ENCODE measurements around the gene MYT1.
A peak's percentile ranks its signal among the peaks of the same experiment; 100 is the strongest.

The MYT1 gene

GRCh38 chr20:64191002-64191401 is 26.8 kb downstream of the MYT1 start:
- H3K4me2 ChIP-seq (ENCODE audit: insufficient read depth, low read length, poor library complexity, severe bottlenecking): no peak overlapping the region
- no peak overlapping the region for H3K14ac ChIP-seq (ENCODE audit: low read length)
- no peak for DNase-seq (ENCODE audit: low spot score)
- H2AFZ ChIP-seq (ENCODE audit: low read length): no peak overlapping the region
- H3K4me1 ChIP-seq (ENCODE audit: control insufficient read depth in 2 of 2, insufficient read depth in 1 of 2, low read depth in 1 of 2, low read length in 2 of 2): peaks cover 18% of the 10 kb centered on the region in 2 donors
- no peaks in the 10 kb centered on the region for H3K79me1 ChIP-seq (ENCODE audit: low read depth, low read length)
- no peak overlapping the region for H2BK12ac ChIP-seq (ENCODE audit: low read length)
- H2AK5ac ChIP-seq (ENCODE audit: low read depth, low read length): no peak overlapping the region
- no peak overlapping the region for H4K91ac ChIP-seq (ENCODE audit: low read depth, low read length, poor library complexity)
- H3K36me3 ChIP-seq (replicated peaks in 1 of 2; ENCODE audit: control insufficient read depth in 2 of 2, insufficient read depth in 2 of 2, low read length in 2 of 2): no peaks in the 10 kb centered on the region
- H2BK15ac ChIP-seq (ENCODE audit: low read length): no peak overlapping the region
- H4K8ac ChIP-seq (ENCODE audit: low read depth, low read length): no peak overlapping the region
- H3K4ac ChIP-seq (ENCODE audit: low read length): no peak overlapping the region
- H2BK5ac ChIP-seq (ENCODE audit: low read length): no peak overlapping the region
- peaks cover 0 to 3% (median 0%) of the 10 kb centered on the region in 3 experiments for H3K27me3 ChIP-seq (ENCODE audit: control insufficient read depth in 3 of 3, insufficient read depth in 3 of 3, low read depth in 1 of 3, low read length in 3 of 3)
- H3K9ac ChIP-seq (ENCODE audit: low read depth, low read length, poor library complexity): no peak overlapping the region
- H3K23ac ChIP-seq (ENCODE audit: low read depth, low read length, poor library complexity): no peak overlapping the region
- H3K27ac ChIP-seq (replicated peaks; ENCODE audit: low read length): no peak overlapping the region
- no peak overlapping the region for H3K18ac ChIP-seq (ENCODE audit: low read length)
- peaks cover 0 to 2% of the 10 kb centered on the region in 2 donors for H3K9me3 ChIP-seq (replicated peaks in 1 of 2; ENCODE audit: control insufficient read depth in 2 of 2, insufficient read depth in 1 of 2, low read depth in 1 of 2, low read length in 2 of 2)
- no peak overlapping the region for H3K4me3 ChIP-seq (ENCODE audit: low read length in 2 of 2)
- WGBS, 2 donors (ENCODE audit: extremely low coverage in 2 of 2, insufficient read length in 2 of 2, insufficient replicate concordance in 1 of 2): no CpG with 5 or more reads among the region's 4 CpGs
- no peak overlapping the region for H2BK120ac ChIP-seq (ENCODE audit: low read depth, low read length)

GRCh38 chr20:64192406-64192805 is 28.2 kb downstream of the MYT1 start:
- H3K36me3 ChIP-seq (replicated peaks in 1 of 2; ENCODE audit: control insufficient read depth in 2 of 2, insufficient read depth in 2 of 2, low read length in 2 of 2): no peaks in the 10 kb centered on the region
- no peak overlapping the region for H3K27ac ChIP-seq (replicated peaks; ENCODE audit: low read length)
- no peak overlapping the region for H3K18ac ChIP-seq (ENCODE audit: low read length)
- no peak overlapping the region for H3K4me3 ChIP-seq (ENCODE audit: low read length in 2 of 2)
- no peak overlapping the region for H3K23ac ChIP-seq (ENCODE audit: low read depth, low read length, poor library complexity)
- H3K4me2 ChIP-seq (ENCODE audit: insufficient read depth, low read length, poor library complexity, severe bottlenecking): no peak overlapping the region
- H2AFZ ChIP-seq (ENCODE audit: low read length): no peak overlapping the region
- H4K8ac ChIP-seq (ENCODE audit: low read depth, low read length): no peak overlapping the region
- no peak overlapping the region for H3K9ac ChIP-seq (ENCODE audit: low read depth, low read length, poor library complexity)
- no peak overlapping the region for H2AK5ac ChIP-seq (ENCODE audit: low read depth, low read length)
- H2BK120ac ChIP-seq (ENCODE audit: low read depth, low read length): no peak overlapping the region
- H3K4me1 ChIP-seq (ENCODE audit: control insufficient read depth in 2 of 2, insufficient read depth in 1 of 2, low read depth in 1 of 2, low read length in 2 of 2): peaks cover 18% of the 10 kb centered on the region in 2 donors
- no peak overlapping the region for H2BK5ac ChIP-seq (ENCODE audit: low read length)
- no peak overlapping the region for H2BK15ac ChIP-seq (ENCODE audit: low read length)
- H3K79me1 ChIP-seq (ENCODE audit: low read depth, low read length): no peaks in the 10 kb centered on the region
- no peak overlapping the region for H3K4ac ChIP-seq (ENCODE audit: low read length)
- no peak overlapping the region for H3K14ac ChIP-seq (ENCODE audit: low read length)
- H3K9me3 ChIP-seq (replicated peaks in 1 of 2; ENCODE audit: control insufficient read depth in 2 of 2, insufficient read depth in 1 of 2, low read depth in 1 of 2, low read length in 2 of 2): no peaks in the 10 kb centered on the region
- H3K27me3 ChIP-seq (ENCODE audit: control insufficient read depth in 3 of 3, insufficient read depth in 3 of 3, low read depth in 1 of 3, low read length in 3 of 3): peaks cover 0 to 16% (median 0%) of the 10 kb centered on the region in 3 experiments
- H4K91ac ChIP-seq (ENCODE audit: low read depth, low read length, poor library complexity): no peak overlapping the region
- DNase-seq (ENCODE audit: low spot score): peak; percentile 29
- H2BK12ac ChIP-seq (ENCODE audit: low read length): no peak overlapping the region
- no CpG with 5 or more reads among the region's 9 CpGs for WGBS, 2 donors (ENCODE audit: extremely low coverage in 2 of 2, insufficient read length in 2 of 2, insufficient replicate concordance in 1 of 2)

GRCh38 chr20:64193058-64193457 is 28.8 kb downstream of the MYT1 start:
- Histone ChIP-seq H3K18ac (ENCODE audit: low read length) (no peak overlapping the region), H3K9ac (ENCODE audit: low read depth, low read length, poor library complexity) (no peak overlapping the region), H4K8ac (ENCODE audit: low read depth, low read length) (no peak overlapping the region), H3K14ac (ENCODE audit: low read length) (no peak overlapping the region), H3K4me2 (ENCODE audit: insufficient read depth, low read length, poor library complexity, severe bottlenecking) (no peak overlapping the region), H2BK5ac (ENCODE audit: low read length) (no peak overlapping the region), H2AK5ac (ENCODE audit: low read depth, low read length) (no peak overlapping the region), H2BK12ac (ENCODE audit: low read length) (no peak overlapping the region), H2AFZ (ENCODE audit: low read length) (no peak overlapping the region), H3K27me3 (ENCODE audit: control insufficient read depth in 3 of 3, insufficient read depth in 3 of 3, low read depth in 1 of 3, low read length in 3 of 3) (peaks cover 0 to 19% (median 0%) of the 10 kb centered on the region in 3 experiments), H2BK15ac (ENCODE audit: low read length) (no peak overlapping the region), H3K4me1 (ENCODE audit: control insufficient read depth in 2 of 2, insufficient read depth in 1 of 2, low read depth in 1 of 2, low read length in 2 of 2) (peaks cover 18% of the 10 kb centered on the region in 2 donors), H3K27ac (replicated peaks; ENCODE audit: low read length) (no peak overlapping the region), H3K4ac (ENCODE audit: low read length) (no peak overlapping the region), H3K9me3 (replicated peaks in 1 of 2; ENCODE audit: control insufficient read depth in 2 of 2, insufficient read depth in 1 of 2, low read depth in 1 of 2, low read length in 2 of 2) (no peaks in the 10 kb centered on the region), H3K36me3 (replicated peaks in 1 of 2; ENCODE audit: control insufficient read depth in 2 of 2, insufficient read depth in 2 of 2, low read length in 2 of 2) (no peaks in the 10 kb centered on the region), H3K79me1 (ENCODE audit: low read depth, low read length) (no peaks in the 10 kb centered on the region), H4K91ac (ENCODE audit: low read depth, low read length, poor library complexity) (no peak overlapping the region), H3K4me3 (ENCODE audit: low read length in 2 of 2) (no peak overlapping the region), H3K23ac (ENCODE audit: low read depth, low read length, poor library complexity) (no peak overlapping the region), H2BK120ac (ENCODE audit: low read depth, low read length) (no peak overlapping the region)
- WGBS, 2 donors (ENCODE audit: extremely low coverage in 2 of 2, insufficient read length in 2 of 2, insufficient replicate concordance in 1 of 2): no CpG with 5 or more reads among the region's 3 CpGs
- DNase-seq (ENCODE audit: low spot score): no peak

GRCh38 chr20:64194269-64194668 is 30.0 kb downstream of the MYT1 start:
- Histone ChIP-seq H2BK15ac (ENCODE audit: low read length) (no peak overlapping the region), H3K79me1 (ENCODE audit: low read depth, low read length) (no peaks in the 10 kb centered on the region), H3K27me3 (ENCODE audit: control insufficient read depth in 3 of 3, insufficient read depth in 3 of 3, low read depth in 1 of 3, low read length in 3 of 3) (peaks cover 0 to 25% (median 0%) of the 10 kb centered on the region in 3 experiments), H3K9me3 (replicated peaks in 1 of 2; ENCODE audit: control insufficient read depth in 2 of 2, insufficient read depth in 1 of 2, low read depth in 1 of 2, low read length in 2 of 2) (no peaks in the 10 kb centered on the region), H2BK120ac (ENCODE audit: low read depth, low read length) (no peak overlapping the region), H3K18ac (ENCODE audit: low read length) (no peak overlapping the region), H4K8ac (ENCODE audit: low read depth, low read length) (no peak overlapping the region), H2BK5ac (ENCODE audit: low read length) (no peak overlapping the region), H3K4me3 (ENCODE audit: low read length in 2 of 2) (no peak overlapping the region), H2BK12ac (ENCODE audit: low read length) (no peak overlapping the region), H3K4me1 (ENCODE audit: control insufficient read depth in 2 of 2, insufficient read depth in 1 of 2, low read depth in 1 of 2, low read length in 2 of 2) (peaks cover 9 to 13% of the 10 kb centered on the region in 2 donors), H4K91ac (ENCODE audit: low read depth, low read length, poor library complexity) (no peak overlapping the region), H3K4ac (ENCODE audit: low read length) (no peak overlapping the region), H3K27ac (replicated peaks; ENCODE audit: low read length) (no peak overlapping the region), H3K36me3 (replicated peaks in 1 of 2; ENCODE audit: control insufficient read depth in 2 of 2, insufficient read depth in 2 of 2, low read length in 2 of 2) (no peaks in the 10 kb centered on the region), H2AK5ac (ENCODE audit: low read depth, low read length) (no peak overlapping the region), H3K14ac (ENCODE audit: low read length) (no peak overlapping the region), H3K9ac (ENCODE audit: low read depth, low read length, poor library complexity) (no peak overlapping the region), H2AFZ (ENCODE audit: low read length) (no peak overlapping the region), H3K23ac (ENCODE audit: low read depth, low read length, poor library complexity) (no peak overlapping the region), H3K4me2 (ENCODE audit: insufficient read depth, low read length, poor library complexity, severe bottlenecking) (no peak overlapping the region)
- DNase-seq (ENCODE audit: low spot score): no peak
